SKM-1 (cell line): ENCODE measurements around the gene RRBP1.

Experiments used
- DNase-seq: peaks from one replicate; lab custom pipeline; 2025; ENCODE audit not compliant: unreplicated experiment; lab: John Stamatoyannopoulos, UW

Gene RRBP1

DNA sequence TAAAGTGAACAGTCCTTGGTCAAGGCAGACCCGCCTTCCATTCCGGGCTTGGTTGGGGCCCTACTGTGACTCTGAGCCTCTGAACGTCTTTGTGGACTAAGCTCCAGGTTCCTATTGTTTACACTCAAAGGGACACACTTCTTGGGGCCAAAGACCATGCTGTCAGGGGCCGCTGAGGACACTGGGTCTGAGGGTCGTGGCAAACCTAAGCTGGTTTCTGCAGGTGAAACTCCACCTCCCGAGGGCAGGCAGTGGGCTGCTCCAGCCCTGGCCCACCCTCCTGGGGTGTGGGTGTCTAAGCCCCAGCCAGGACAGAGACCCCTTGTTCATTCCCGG is 69.1 kb downstream of the RRBP1 start:
- DNase-seq: no peak

DNA sequence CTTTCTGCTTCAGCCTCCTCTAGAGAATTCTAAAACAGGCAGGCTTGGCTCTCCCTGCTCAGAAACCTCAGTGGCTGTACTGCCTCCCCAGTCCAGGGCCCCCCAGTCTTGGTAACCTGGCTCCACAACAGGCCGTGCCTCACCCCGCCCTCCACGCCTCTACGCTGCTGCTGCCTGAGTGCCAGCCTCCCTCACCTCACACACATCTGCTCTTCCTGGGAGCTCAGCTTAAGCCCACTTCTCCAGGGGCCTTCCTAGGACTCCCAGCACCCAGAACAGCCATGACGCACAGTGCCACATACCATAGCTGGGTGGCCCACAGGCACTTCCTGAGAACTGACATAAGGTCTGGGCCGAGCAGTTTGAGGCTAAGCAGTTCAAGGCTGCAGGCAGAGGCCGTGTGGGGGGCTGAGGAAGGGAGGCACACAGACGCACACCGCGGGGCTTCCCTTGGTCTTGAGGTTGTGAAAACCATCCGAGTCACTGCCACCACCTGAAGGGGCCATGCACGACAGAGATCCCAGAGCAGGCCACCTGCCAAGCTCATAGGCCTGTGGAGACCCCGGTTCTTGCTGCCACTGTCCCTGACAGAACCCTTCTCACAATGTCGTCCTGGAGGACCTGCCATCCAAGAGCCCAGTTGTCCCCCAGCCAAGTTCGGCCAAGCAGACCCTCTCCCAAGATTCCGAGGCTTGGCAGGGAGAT is 69.6 kb downstream of the RRBP1 start:
- no peak for DNase-seq

DNA sequence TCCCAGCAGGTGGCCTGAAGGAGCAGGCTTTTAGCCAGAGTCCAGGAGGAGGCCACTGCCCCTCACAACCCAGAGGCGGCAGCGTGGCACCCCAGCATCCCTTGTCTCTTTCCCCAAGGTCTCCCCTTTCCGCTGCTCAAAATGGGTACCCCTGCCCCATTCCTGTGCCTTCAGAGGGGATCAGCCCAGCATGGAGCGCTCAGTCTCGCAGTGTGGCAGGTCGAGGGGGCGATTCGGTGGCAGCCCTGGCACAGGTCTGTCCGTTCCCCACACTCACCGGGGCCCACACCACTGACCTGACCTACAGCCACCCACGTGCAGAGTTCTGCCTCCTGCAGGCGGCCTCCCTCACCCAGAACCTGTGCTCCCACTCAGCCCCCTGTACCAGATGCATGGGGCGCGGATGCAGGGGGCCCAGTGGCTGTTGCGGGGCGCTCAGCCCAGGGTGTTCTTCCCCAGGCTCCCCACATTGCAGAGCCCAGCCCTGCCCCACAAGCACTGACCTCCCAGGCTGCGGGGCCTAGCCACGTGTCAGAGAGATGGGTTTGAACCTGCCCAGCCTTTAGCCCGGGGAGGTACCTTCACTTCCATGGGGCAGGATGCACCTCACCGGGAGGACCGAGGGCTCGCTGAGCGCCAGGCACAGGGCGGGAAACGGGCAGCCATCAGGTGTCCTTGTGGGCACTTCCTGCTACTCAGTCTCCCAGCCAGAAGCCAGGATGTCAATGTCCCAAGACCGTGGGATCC is 70.3 kb downstream of the RRBP1 start:
- no peak for DNase-seq

DNA sequence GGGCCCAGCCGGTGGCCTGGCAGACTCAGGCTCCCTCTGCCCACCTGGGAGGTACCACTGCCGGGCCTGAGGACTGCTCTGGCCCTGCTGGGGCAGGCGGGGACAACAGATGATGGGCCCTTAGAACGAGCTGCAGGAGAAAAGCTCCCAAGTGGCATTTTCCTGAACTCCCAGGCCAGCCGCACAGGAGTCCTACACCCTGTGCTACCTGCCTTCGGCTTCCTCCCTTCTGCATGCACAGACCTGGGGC is 70.8 kb downstream of the RRBP1 start:
- no peak for DNase-seq

DNA sequence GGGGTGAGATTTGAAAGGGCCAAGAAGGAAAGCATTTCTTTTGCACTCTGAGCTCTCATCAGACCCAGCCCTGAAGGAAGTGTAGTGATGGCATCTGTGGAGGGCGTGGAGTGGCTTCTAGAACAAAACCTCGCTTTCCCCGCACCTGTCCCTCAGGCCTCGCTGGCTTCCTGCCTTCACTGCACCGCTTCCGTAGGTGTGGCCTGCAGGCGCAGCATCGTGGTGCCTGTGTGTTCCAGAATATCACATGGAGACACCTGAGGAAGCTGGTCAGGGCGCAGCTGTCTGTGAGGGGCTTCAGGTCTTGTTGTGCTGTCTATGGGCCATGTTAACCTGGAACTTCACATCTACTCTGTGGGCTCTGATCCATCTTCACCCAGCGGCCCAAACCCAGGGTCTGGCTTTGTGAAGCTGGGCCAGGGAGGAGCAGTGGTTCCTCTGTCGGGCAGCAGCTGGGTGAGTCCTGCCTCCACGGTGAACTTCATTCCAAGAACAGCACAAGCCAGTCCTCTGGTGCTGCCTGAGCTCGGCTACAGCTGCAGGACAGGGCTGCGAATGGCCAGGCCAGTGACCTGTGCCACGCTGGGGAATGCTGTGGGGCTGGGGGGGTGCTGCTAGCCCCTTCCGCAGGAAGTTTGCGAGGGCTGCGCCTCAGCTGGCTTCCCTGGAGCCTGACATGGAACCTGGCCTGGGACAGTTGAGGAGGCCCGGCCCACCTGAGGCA is 71.3 kb downstream of the RRBP1 start:
- DNase-seq: no peak

DNA sequence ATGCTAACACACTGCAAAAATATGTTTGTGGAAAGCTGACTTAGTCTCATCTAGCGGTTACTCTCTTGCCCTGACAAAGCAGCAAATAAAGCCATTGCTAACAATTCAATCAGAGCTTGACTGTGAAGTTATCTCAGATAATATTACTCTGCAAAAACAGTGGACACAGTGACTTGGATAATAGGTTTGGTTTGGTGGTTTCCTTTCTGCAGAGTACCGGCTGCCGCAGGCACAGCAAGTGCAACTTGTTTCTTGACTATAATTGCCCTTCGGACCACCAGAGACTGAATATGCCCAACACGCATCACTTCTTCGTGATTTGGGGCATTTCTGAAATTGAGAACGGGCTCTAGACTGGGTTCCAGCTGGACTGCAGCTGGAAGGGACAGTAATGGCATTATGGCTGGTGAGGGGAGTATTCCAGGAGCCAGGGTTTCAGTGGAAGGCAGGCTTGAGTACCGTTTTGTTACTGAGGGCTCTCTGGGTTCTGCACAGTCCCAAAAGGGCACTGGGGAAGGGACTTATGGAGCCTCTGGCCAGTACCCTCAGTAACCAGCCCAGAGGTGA is 72.1 kb downstream of the RRBP1 start:
- no peak for DNase-seq

DNA sequence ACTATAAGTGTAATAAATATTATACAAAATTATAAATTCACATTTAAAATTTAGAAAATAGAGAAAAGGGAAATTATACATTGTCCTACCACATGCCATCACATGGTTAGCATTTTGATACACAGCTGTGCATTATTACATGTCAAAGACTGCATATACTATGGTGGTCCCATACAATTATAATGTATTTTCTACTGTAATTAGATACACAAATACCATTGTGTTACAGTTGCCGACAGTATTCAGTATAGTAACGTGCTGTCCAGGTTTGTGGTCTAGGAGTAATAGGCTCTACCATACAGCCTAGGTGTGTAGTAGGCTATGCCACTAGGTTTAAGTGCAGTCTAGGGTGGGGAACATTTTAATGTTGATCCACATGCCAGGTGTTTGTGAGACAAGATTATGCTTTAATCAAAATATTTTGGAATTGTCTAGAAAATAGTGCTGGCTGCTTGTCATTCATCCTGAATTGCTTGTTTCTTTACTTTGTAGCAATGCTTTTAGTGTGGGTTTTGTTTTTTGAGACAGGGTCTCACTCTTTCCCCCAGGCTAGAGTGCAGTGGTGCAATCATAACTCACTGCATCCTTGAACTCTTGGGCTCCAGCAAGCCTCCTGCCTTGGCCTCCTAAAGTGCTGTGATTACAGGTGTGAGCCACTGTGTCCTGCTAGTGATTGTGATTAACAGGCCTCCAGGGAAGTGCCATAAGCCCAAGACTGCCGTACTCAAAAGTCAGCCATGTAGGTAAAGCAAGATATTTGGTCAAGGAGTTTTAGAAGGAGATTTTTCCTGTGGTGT is 73.1 kb downstream of the RRBP1 start:
- no peak for DNase-seq

DNA sequence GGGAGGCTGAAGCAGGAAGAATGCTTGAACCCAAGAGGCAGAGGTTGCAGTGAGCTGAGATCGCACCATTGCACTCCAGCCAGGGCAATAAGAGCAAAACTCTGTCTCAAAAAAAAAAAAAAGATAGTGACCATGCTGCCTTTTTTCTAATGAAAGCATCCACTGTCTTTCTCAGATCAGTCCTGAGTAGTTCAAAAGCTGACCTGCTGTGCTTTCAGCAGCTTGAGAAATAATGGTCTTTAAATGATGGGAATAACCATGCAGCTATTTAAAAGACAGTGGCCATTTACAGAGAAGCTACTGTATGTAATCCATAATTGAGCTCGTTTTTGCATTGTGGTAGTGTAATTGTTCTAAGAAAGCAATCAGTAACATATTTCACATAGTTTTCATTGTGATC is 76.0 kb downstream of the RRBP1 start:
- DNase-seq: no peak

DNA sequence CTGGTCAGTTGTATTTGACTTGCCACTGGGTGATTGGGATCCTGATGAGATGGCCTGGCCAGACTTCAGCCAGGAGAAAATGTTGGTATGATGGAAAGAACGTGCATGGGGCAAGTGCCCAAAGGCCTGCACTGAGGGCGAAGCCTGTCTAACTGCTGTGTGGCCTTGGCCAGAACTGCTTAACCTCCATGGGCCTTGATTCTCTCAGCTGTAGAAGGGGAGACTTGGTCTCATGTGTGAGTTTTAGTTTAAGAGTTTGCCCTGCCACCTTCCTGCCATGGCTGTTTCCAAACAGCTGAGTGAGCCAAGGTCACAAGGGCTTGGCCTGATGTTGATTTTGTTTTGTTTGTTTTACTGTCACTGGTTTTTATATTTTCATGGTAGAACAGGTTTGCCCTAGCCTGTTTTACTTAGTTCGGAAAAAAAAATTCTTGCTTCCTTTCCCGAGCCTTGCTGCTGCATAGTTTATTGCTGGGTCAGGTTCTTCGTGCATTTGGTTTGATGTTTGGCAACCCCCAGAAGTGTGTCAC is 76.8 kb downstream of the RRBP1 start:
- no peak for DNase-seq

DNA sequence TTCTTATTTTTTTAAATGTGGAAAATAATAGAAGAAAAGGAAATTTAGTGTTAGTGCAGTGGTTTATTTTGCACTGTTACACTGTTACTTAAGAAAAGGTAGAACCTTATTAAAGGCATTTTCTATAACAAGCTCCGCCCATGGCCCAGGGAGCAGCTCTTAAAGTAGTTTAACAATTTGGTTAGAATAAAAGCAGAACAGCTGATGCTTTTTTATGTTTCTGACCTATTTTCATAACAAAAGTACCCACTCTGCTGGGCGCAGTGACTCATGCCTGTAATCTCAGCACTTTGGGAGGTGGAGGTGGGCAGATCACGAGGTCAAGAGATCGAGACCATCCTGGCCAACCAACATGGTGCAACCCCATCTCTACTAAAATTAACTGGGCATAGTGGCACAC is 79.5 kb downstream of the RRBP1 start:
- no peak for DNase-seq

DNA sequence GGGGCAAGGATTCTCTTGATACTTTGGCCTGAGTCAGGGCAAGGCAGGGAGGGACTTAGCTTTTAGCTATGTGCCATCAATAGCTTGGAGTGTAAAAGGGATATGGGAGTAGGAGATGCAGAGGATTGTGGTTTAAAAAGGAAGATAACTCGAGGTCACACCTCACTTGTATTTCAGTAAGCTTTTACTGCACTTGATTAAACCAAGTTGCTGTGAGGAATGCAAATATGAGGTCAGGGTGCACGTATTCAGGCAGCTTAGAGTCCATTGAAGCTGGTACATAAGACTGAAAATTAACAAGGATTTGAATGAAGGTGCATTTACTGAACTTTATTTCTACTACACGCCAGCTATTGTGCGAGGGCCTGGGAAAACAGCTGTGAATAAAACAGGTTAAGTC is 80.1 kb downstream of the RRBP1 start:
- DNase-seq: no peak

DNA sequence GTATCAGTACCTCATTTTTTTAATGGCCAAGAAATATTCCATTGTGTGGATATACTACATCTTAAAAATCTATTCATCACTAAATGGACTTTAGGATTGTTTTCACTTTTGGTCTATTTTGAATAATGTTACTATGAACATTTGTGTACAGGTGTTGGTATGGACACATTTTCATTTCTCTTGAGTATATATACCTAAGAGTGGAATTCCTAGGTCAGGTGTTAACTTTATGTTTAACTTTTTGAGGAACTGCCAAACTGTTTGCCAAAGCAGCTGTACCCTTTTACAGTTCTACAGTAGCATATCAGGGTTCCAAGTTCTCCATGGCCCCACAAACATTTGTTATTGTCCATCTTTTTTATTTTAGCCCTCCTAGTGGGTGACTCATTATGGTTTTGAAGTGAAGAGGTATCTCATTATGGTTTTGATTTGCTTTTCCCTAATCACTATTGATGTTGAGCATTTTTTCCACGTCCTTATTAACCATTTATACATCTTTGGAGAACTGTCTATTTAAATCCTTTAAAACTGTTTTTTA is 84.0 kb downstream of the RRBP1 start:
- no peak for DNase-seq

DNA sequence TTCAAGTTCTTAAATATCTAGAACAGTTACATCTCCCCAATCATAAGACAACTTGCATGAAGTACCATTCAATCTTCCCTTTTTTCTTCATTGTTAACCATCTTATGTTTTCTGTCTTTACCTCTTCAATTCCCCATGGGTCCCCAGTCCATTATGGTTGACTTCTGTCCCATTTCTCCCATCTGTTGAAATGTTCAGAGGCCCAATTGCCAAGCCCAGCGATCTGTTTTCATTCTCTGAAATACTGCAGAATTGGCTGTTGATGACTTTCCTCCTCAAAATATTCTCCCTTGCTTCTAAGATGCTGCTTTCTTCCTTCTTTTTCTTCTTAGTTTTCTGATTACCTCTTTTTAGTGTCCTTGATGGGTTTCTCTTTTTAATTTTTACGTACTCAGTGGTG is 86.2 kb downstream of the RRBP1 start:
- DNase-seq: no peak

DNA sequence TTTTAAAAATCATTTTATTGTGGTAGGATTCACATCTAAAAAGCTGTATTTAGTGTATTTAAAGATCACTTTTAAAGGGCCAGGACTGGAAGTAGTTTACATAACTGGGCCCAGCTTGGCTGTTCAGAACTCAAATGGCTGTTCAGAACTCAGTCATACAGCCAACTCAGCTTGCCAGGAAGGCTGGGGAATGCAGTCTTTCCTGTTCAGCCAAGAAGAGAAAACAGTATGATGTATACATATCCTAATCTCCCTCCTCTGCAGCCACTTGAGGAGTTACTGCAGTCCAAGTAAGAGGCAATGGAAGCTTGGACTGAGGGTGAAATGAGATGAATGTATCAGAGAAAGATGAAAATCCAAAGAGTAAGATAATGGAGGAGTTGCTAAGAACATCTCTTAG is 87.6 kb downstream of the RRBP1 start:
- DNase-seq: no peak

DNA sequence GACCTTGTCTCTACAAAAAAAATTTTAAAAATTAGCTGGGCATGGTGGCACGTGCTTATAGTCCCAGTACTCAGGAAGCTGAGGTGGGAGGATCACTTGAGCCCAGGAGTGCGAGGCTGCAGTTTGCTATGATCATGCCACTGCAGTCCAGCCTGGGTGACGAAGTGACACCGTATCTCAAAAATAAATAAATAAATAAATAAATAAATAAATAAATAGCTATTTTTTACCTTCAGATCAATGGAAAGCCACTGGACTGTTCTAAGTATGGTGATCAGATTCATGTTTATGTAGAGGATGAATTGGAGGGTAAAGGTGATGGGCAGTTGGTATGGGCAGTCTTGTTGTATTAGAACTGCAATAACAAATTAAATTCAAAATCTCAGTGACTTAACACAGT is 88.1 kb downstream of the RRBP1 start:
- DNase-seq: no peak

DNA sequence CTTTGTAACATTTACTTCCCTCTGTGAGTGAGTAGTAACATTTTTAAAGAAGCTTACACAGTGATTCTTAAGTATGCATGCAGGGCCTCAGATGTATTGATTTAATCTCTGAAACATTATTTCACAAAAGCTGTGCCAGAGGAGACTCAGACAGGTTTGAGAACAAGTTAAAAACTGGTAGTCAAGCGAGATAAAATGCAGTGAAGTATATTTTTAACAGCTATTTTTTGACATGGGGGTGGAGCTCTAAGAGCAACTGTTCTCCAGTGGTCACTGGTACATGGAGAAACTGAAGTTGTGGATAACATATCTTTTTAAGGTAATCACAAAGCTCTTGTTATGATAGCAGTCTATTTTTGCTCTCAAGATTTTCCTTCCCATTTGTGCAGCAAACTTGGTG is 91.8 kb downstream of the RRBP1 start:
- DNase-seq: no peak

DNA sequence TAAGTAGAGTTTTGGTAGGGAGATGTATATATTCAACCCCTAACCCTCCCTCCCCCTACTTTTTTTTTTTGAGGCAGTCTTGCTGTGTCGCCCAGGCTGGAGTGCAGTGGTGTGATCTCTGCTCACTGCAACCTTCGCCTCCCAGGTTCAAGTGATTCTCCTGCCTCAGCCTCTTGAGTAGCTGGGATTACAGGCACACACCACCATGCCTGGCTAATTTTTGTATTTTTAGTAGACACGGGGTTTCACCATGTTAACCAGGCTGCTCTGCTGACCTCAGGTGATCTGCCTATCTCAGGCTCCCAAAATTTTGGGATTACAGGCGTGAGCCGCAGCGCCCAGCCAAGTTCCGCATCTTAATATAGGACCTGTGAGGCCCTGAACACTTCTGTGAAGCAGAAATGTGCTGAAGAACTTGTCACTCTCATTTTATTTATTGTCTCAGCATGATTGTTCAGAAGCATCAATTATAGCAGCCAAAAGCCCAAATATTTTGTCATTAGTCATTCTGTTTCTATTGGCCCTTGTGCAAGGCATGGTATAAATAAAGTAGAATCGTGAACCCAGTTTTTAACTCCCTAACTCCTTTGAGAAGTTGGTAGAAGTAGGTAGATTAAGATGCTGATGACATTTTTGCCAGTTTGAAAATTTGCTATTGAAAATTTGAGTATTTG is 92.7 kb downstream of the RRBP1 start:
- no peak for DNase-seq

DNA sequence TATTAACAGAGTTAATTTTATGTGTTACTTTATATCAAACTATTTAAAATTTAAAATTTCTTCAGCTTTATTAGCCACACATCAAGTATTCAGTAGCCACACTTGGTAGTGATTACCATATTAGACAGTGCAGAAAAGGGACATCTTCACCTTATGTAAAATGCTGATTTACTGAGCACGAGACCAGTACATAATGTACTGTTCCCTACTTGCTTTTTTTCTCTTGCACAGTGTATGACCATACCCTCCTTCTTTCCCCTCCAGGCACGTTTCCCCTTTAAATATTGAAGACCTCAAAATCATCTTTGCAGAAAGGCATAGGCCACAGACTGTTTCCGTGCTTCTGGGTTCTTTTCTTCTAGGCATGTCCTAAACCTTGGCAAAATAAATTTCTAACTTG is 94.2 kb downstream of the RRBP1 start:
- no peak for DNase-seq

DNA sequence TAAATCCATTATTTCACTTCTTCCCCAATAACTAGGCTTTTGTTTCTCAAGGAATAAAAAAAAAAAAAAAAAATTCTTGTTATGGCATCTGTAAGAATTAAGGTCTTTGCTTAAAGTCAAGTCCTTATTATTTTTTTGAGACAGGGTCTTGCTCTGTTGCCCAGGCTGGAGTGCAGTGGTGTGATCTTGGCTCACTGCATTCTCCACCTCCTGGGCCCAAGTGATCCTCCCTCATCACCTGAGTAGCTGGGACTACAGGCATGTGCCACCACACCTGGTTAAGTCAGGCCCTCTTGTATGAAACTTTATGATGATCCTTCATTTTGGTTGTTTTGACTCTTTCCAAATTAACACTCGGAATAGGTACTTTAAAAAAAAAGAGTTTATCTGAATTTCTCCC is 94.9 kb downstream of the RRBP1 start:
- no peak for DNase-seq

DNA sequence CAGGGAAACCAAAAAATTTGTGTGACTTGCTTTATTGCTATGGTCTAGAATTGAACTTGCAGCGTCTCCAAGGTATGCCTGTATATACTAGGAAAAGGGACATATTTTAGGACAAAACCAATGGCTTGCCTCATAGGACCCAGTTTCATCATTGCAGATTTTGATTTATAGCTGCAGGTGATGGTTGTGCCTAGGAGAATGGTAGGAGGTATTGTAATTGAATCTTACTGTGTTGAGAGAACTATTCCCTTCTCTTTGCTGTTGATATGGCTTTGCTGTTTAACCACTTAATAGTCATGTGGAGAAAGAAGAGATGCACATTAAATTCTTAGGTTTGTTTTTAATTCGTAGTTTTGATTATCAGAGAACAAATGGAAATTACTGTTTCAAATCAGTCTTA is 95.8 kb downstream of the RRBP1 start:
- no peak for DNase-seq
